CD14-positive monocyte (primary cell): ENCODE data around the gene SYNPO2. TPM values are rescaled to one million over a fixed set of nuclear protein-coding genes. Genes with fewer than 3 reads are reported as not detected.
A peak's percentile ranks its signal among the peaks of the same experiment; 100 is the strongest.

ENCODE experiments used
- DNase-seq, 3 donors: peaks; one replicate each; pipeline ENCODE4 v3.0.0-alpha.2; 2011 to 2022
- H2AFZ ChIP-seq: 2 replicates; pipeline ENCODE4 v1.6.0; 2012; ENCODE audit warnings: mild to moderate bottlenecking, low read depth, low read length, inconsistent platforms; ENCODE audit not compliant: insufficient read depth, poor library complexity, severe bottlenecking
- H3K27ac ChIP-seq, 2 donors: 1 replicate in 1 of 2; 2 replicates in 1 of 2; pipeline ENCODE4 v1.5.1; 2012 to 2013; ENCODE audit warnings: low read length in 2 of 2, control low read depth in 1 of 2, inconsistent platforms in 1 of 2, low read depth in 1 of 2, mild to moderate bottlenecking in 1 of 2
- H3K27me3 ChIP-seq, 2 donors: one replicate each; pipeline versions ENCODE4 v1.6.0 to v1.6.1; 2011 to 2013; ENCODE audit warnings: low read length in 2 of 2; ENCODE audit not compliant: control insufficient read depth in 2 of 2, insufficient read depth in 2 of 2
- H3K36me3 ChIP-seq, 2 donors: replicated peaks in 1 of 2; 1 replicate in 1 of 2; 2 replicates in 1 of 2; pipeline versions ENCODE4 v1.5.1 to v1.6.1; 2012 to 2013; ENCODE audit warnings: low read length in 2 of 2, control low read depth in 1 of 2, inconsistent platforms in 1 of 2, mild to moderate bottlenecking in 1 of 2; ENCODE audit not compliant: insufficient read depth in 2 of 2, control insufficient read depth in 1 of 2
- H3K4me1 ChIP-seq, 2 donors: 1 replicate in 1 of 2; 2 replicates in 1 of 2; pipeline versions ENCODE4 v1.5.1 to v1.6.1; 2012 to 2013; ENCODE audit warnings: low read length in 2 of 2, control low read depth in 1 of 2, inconsistent platforms in 1 of 2, mild to moderate bottlenecking in 1 of 2, moderate library complexity in 1 of 2; ENCODE audit not compliant: insufficient read depth in 2 of 2, control insufficient read depth in 1 of 2
- H3K4me2 ChIP-seq: replicated peaks from 2 replicates; pipeline ENCODE3; 2012; ENCODE audit warnings: low read length, moderate library complexity, mild to moderate bottlenecking; ENCODE audit not compliant: poor library complexity, severe bottlenecking; ENCODE audit errors: extremely low read depth
- H3K4me3 ChIP-seq, 3 experiments: fragments of 200-600 bp in 1 of 3; sonication (generic) in 1 of 3; replicated peaks in 1 of 3; 1 replicate in 2 of 3; 2 replicates in 1 of 3; pipeline ENCODE4 v1.5.1; 2011 to 2013; ENCODE audit warnings: low read length in 3 of 3, mild to moderate bottlenecking in 3 of 3, control low read depth in 2 of 3, low read depth in 2 of 3, inconsistent platforms in 1 of 3, moderate library complexity in 1 of 3
- H3K79me2 ChIP-seq: 2 replicates; pipeline ENCODE4 v1.6.0; 2012; ENCODE audit warnings: mild to moderate bottlenecking, control low read depth, inconsistent platforms, low read length, moderate library complexity; ENCODE audit not compliant: insufficient read depth
- H3K9ac ChIP-seq: 2 replicates; pipeline ENCODE4 v1.6.0; 2017; ENCODE audit warnings: low read length, mild to moderate bottlenecking; ENCODE audit not compliant: insufficient read depth, poor library complexity, severe bottlenecking
- H3K9me3 ChIP-seq, 2 donors: replicated peaks in 1 of 2; 1 replicate in 1 of 2; 2 replicates in 1 of 2; pipeline versions ENCODE4 v1.5.1 to v1.6.1; 2012 to 2013; ENCODE audit warnings: low read length in 2 of 2, control low read depth in 1 of 2; ENCODE audit not compliant: control insufficient read depth in 1 of 2, insufficient read depth in 1 of 2
- H4K20me1 ChIP-seq: 2 replicates; pipeline ENCODE4 v1.6.0; 2012; ENCODE audit warnings: mild to moderate bottlenecking, low read length, control low read depth, moderate library complexity; ENCODE audit not compliant: insufficient read depth
- H3K27ac Mint-ChIP-seq, 7 donors: one replicate each; pipeline ENCODE4 v1.8.0; 2020; ENCODE audit warnings: mild to moderate bottlenecking in 7 of 7, mixed read lengths in 7 of 7, moderate library complexity in 6 of 7, inconsistent platforms in 2 of 7
- H3K27me3 Mint-ChIP-seq, 3 donors: one replicate each; pipeline ENCODE4 v1.8.0; 2021 to 2022; ENCODE audit warnings: low read depth in 3 of 3, mild to moderate bottlenecking in 3 of 3, mixed read lengths in 3 of 3, moderate library complexity in 3 of 3, inconsistent platforms in 1 of 3
- H3K36me3 Mint-ChIP-seq, 2 donors: one replicate each; pipeline ENCODE4 v1.8.0; 2020; ENCODE audit warnings: mixed read lengths in 2 of 2, inconsistent platforms in 1 of 2, mild to moderate bottlenecking in 1 of 2
- H3K4me1 Mint-ChIP-seq: one replicate; pipeline ENCODE4 v1.8.0; 2020; ENCODE audit warnings: mild to moderate bottlenecking, mixed read lengths
- H3K4me3 Mint-ChIP-seq, 2 donors: one replicate each; pipeline ENCODE4 v1.8.0; 2020; ENCODE audit warnings: mild to moderate bottlenecking in 2 of 2, mixed read lengths in 2 of 2, moderate library complexity in 1 of 2
- H3K9me3 Mint-ChIP-seq, 7 donors: one replicate each; pipeline ENCODE4 v1.8.0; 2020 to 2022; ENCODE audit warnings: mixed read lengths in 7 of 7, mild to moderate bottlenecking in 6 of 7, moderate library complexity in 6 of 7, inconsistent platforms in 2 of 7
- CTCF ChIP-seq: fragments of 200-600 bp; IDR thresholded peaks from one replicate; pipeline ENCODE4 v1.8.0; 2022; ENCODE audit warnings: antibody characterized with exemption, mild to moderate bottlenecking
- WGBS: methylation state at CpG from one replicate; pipeline ENCODE4 v1.1.5; 2013; ENCODE audit warnings: missing lambda C conversion rate; ENCODE audit not compliant: insufficient coverage; 5-methylcytosine and 5-hydroxymethylcytosine counted together
- intact Hi-C, 2 donors: fragments of 100-400 bp; cut with micrococcal nuclease; formaldehyde crosslinking; loops; one replicate each; pipeline versions ENCODE4 v1.15.0 to v1.15.1; 2023
- polyA plus RNA-seq, 3 donors: library from polyadenylated mRNA; depleted of rRNA in 1 of 3; unstranded in 2 of 3; stranded (reverse) in 1 of 3; fragments of 300-500 nt in 2 of 3; fragments of >200 nt in 1 of 3; fragmentation: Illumina TruSeq in 2 of 3; gene quantifications; 1 replicate in 2 of 3; 2 replicates in 1 of 3; pipeline ENCODE4 v1.2.3, GENCODE V29; 2012 to 2021

The SYNPO2 gene
- polyA plus RNA-seq, 3 donors = 0.04 TPM; not detected in 2

GRCh38 chr4:118935819-118936218 is 47.2 kb downstream of the SYNPO2 start:
- Histone ChIP-seq H3K4me2 (no peak overlapping the region), H3K36me3 (no peaks in the 10 kb centered on the region), H3K9ac (no peak overlapping the region), H4K20me1 (no peaks in the 10 kb centered on the region), H3K4me3 (no peak overlapping the region), H3K4me1 (no peaks in the 10 kb centered on the region), H3K27me3 (no peaks in the 10 kb centered on the region), H3K9me3 (no peaks in the 10 kb centered on the region), H3K27ac (no peak overlapping the region), H3K79me2 (no peaks in the 10 kb centered on the region), H2AFZ (no peak overlapping the region)
- DNase-seq = peak in 1 of 3 donors; percentile 3
- 0% methylated on average over 1 of the region's 2 CpGs for WGBS
- Mint-ChIP-seq H3K27ac (peak overlapping the region in 1 of 7 donors; percentile 18), H3K4me1 (peaks cover 3% of the 10 kb centered on the region), H3K36me3 (no peaks in the 10 kb centered on the region), H3K9me3 (peaks cover 0 to 3% (median 1%) of the 10 kb centered on the region in 7 donors), H3K27me3 (no peaks in the 10 kb centered on the region), H3K4me3 (no peak overlapping the region)
- no peak for TF ChIP-seq CTCF
- intact Hi-C loops = no loop called here

- TF ChIP-seq CTCF = no peak
- Mint-ChIP-seq H3K9me3 (peaks cover 0 to 3% (median 1%) of the 10 kb centered on the region in 7 donors), H3K4me3 (no peak overlapping the region), H3K27me3 (no peaks in the 10 kb centered on the region), H3K27ac (no peak overlapping the region), H3K4me1 (peaks cover 4% of the 10 kb centered on the region), H3K36me3 (no peaks in the 10 kb centered on the region)
- no peak overlapping the region for H3K9ac ChIP-seq
- no peak overlapping the region for H2AFZ ChIP-seq
- H3K36me3 ChIP-seq = no peaks in the 10 kb centered on the region
- WGBS = no CpG with 5 or more reads among the region's 3 CpGs
- no peak overlapping the region for H3K4me2 ChIP-seq
- no peak for DNase-seq
- H3K9me3 ChIP-seq = no peaks in the 10 kb centered on the region
- H3K4me1 ChIP-seq = no peaks in the 10 kb centered on the region
- intact Hi-C loops = no loop called here
- H3K27ac ChIP-seq = no peak overlapping the region
- H4K20me1 ChIP-seq = no peaks in the 10 kb centered on the region
- no peak overlapping the region for H3K4me3 ChIP-seq
- H3K79me2 ChIP-seq = no peaks in the 10 kb centered on the region
- H3K27me3 ChIP-seq = no peaks in the 10 kb centered on the region
Observed at GRCh38 chr4:118936406-118936805, 47.8 kb downstream of the SYNPO2 start.
